Renal cortex interstitium (tissue), 11 donors: Measurements from ENCODE around the gene STIMATE. TPM values are rescaled to one million over a fixed set of nuclear protein-coding genes. Genes with fewer than 3 reads are reported as not detected.

Source experiments
- DNase-seq, 11 donors: peaks; one replicate each; pipeline ENCODE4 v3.0.0-alpha.2; 2013; ENCODE audit warnings: low read depth in 9 of 11, low spot score in 4 of 11; ENCODE audit errors: extremely low read depth in 1 of 11
- polyA plus RNA-seq, 3 donors: library from polyadenylated mRNA; unstranded; fragments of 120-200 nt; gene quantifications; one replicate each; pipeline ENCODE4 v1.2.1, GENCODE V29; 2013; ENCODE audit not compliant: insufficient read length in 3 of 3

Gene STIMATE
- polyA plus RNA-seq, 3 donors, result 14.6 to 17.0 (median 15.9) TPM

- peak in 2 of 11 donors; percentile 18 to 28 for DNase-seq
Observed at GRCh38 chr3:52834871-52835501, 62.4 kb downstream of the STIMATE start, which contains the start of gene MUSTN1. TSS of gene MUSTN1 (minus strand) at chr3:52835019. CDS start at chr3:52834948, 71 bp downstream.

- no peak for DNase-seq
Observed at GRCh38 chr3:52833202-52833601, 64.1 kb downstream of the STIMATE start.

- no peak for DNase-seq
Observed at GRCh38 chr3:52831500-52832301, 65.6 kb downstream of the STIMATE start.

- no peak for DNase-seq
Observed at GRCh38 chr3:52830535-52831258, 66.7 kb downstream of the STIMATE start, which contains the start of gene ITIH4. TSS of gene ITIH4 (minus strand) at chr3:52830672. CDS start at chr3:52830642, 30 bp downstream.

GRCh38 chr3:52829906-52830463 lies 67.4 kb downstream of the STIMATE start:
- DNase-seq, result no peak

- DNase-seq, result no peak
Observed at GRCh38 chr3:52829482-52829881, 67.9 kb downstream of the STIMATE start.

GRCh38 chr3:52827866-52828376 lies 69.4 kb downstream of the STIMATE start:
- no peak for DNase-seq

- DNase-seq, result no peak
Observed at GRCh38 chr3:52827441-52827840, 69.9 kb downstream of the STIMATE start.

GRCh38 chr3:52824037-52824436 lies 73.3 kb downstream of the STIMATE start:
- DNase-seq, result no peak

GRCh38 chr3:52822363-52822762 lies 75.0 kb downstream of the STIMATE start:
- DNase-seq, result no peak

- DNase-seq, result no peak
Observed at GRCh38 chr3:52820736-52821135, 76.6 kb downstream of the STIMATE start.

- no peak for DNase-seq
Observed at GRCh38 chr3:52819936-52820335, 77.4 kb downstream of the STIMATE start.

- DNase-seq, result no peak
Observed at GRCh38 chr3:52817860-52818259, 79.5 kb downstream of the STIMATE start.

- DNase-seq, result no peak
Observed at GRCh38 chr3:52817221-52817620, 80.1 kb downstream of the STIMATE start.

- no peak for DNase-seq
Observed at GRCh38 chr3:52816654-52817053, 80.7 kb downstream of the STIMATE start.

GRCh38 chr3:52816199-52816598 lies 81.1 kb downstream of the STIMATE start:
- no peak for DNase-seq

- no peak for DNase-seq
Observed at GRCh38 chr3:52813810-52814209, 83.5 kb downstream of the STIMATE start.

GRCh38 chr3:52811452-52812011 lies 85.8 kb downstream of the STIMATE start:
- DNase-seq, result no peak

- DNase-seq, result no peak
Observed at GRCh38 chr3:52810923-52811322, 86.4 kb downstream of the STIMATE start.
